ENCODE results near the gene PRDM16.

DNA sequence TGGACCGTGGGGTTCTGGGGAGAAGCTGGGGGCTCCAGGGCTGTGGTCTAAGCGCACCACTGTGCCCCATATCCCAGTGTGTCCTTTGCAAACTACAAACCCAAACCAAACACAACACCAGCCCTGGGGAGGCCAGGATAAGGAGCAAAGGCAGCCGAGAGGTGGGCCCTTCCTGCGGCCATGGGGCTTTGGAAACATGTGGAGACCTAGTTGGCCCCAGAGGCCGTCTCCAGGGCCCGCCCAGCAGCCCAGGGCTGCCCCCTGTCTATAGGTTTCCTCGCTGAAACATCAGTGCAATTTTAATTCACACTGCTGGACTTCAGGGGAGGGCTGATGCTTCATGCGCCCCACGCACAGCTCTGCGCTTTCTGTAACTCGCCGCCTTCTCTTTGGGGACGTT lies 61.3 kb downstream of the PRDM16 start:
- TF ChIP-seq, protein P1, sequence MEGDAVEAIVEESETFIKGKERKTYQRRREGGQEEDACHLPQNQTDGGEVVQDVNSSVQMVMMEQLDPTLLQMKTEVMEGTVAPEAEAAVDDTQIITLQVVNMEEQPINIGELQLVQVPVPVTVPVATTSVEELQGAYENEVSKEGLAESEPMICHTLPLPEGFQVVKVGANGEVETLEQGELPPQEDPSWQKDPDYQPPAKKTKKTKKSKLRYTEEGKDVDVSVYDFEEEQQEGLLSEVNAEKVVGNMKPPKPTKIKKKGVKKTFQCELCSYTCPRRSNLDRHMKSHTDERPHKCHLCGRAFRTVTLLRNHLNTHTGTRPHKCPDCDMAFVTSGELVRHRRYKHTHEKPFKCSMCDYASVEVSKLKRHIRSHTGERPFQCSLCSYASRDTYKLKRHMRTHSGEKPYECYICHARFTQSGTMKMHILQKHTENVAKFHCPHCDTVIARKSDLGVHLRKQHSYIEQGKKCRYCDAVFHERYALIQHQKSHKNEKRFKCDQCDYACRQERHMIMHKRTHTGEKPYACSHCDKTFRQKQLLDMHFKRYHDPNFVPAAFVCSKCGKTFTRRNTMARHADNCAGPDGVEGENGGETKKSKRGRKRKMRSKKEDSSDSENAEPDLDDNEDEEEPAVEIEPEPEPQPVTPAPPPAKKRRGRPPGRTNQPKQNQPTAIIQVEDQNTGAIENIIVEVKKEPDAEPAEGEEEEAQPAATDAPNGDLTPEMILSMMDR (IDR thresholded peaks at IDR 0.05; ENCODE audit: low read depth, low read length, missing input control), result no peak
- TF ChIP-seq, protein P2, sequence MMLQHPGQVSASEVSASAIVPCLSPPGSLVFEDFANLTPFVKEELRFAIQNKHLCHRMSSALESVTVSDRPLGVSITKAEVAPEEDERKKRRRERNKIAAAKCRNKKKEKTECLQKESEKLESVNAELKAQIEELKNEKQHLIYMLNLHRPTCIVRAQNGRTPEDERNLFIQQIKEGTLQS (IDR thresholded peaks at IDR 0.05), result no peak
- TF ChIP-seq YY1 (IDR thresholded peaks at IDR 0.05) (no peak), RAD21 (IDR thresholded peaks at IDR 0.05) (no peak), TAF1 (conservative IDR thresholded peaks at IDR 0.05) (no peak), SP1 (IDR thresholded peaks at IDR 0.05) (no peak), JUND (IDR thresholded peaks at IDR 0.05) (no peak), EGR1 (IDR thresholded peaks at IDR 0.05; ENCODE audit: low read depth in 2 of 2) (no peak), RXRA (IDR thresholded peaks at IDR 0.05) (no peak), FOXA1 (IDR thresholded peaks at IDR 0.05) (no peak)
- TF ChIP-seq, protein P3, sequence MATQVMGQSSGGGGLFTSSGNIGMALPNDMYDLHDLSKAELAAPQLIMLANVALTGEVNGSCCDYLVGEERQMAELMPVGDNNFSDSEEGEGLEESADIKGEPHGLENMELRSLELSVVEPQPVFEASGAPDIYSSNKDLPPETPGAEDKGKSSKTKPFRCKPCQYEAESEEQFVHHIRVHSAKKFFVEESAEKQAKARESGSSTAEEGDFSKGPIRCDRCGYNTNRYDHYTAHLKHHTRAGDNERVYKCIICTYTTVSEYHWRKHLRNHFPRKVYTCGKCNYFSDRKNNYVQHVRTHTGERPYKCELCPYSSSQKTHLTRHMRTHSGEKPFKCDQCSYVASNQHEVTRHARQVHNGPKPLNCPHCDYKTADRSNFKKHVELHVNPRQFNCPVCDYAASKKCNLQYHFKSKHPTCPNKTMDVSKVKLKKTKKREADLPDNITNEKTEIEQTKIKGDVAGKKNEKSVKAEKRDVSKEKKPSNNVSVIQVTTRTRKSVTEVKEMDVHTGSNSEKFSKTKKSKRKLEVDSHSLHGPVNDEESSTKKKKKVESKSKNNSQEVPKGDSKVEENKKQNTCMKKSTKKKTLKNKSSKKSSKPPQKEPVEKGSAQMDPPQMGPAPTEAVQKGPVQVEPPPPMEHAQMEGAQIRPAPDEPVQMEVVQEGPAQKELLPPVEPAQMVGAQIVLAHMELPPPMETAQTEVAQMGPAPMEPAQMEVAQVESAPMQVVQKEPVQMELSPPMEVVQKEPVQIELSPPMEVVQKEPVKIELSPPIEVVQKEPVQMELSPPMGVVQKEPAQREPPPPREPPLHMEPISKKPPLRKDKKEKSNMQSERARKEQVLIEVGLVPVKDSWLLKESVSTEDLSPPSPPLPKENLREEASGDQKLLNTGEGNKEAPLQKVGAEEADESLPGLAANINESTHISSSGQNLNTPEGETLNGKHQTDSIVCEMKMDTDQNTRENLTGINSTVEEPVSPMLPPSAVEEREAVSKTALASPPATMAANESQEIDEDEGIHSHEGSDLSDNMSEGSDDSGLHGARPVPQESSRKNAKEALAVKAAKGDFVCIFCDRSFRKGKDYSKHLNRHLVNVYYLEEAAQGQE (IDR thresholded peaks at IDR 0.05), result no peak
- TF ChIP-seq, protein P4, sequence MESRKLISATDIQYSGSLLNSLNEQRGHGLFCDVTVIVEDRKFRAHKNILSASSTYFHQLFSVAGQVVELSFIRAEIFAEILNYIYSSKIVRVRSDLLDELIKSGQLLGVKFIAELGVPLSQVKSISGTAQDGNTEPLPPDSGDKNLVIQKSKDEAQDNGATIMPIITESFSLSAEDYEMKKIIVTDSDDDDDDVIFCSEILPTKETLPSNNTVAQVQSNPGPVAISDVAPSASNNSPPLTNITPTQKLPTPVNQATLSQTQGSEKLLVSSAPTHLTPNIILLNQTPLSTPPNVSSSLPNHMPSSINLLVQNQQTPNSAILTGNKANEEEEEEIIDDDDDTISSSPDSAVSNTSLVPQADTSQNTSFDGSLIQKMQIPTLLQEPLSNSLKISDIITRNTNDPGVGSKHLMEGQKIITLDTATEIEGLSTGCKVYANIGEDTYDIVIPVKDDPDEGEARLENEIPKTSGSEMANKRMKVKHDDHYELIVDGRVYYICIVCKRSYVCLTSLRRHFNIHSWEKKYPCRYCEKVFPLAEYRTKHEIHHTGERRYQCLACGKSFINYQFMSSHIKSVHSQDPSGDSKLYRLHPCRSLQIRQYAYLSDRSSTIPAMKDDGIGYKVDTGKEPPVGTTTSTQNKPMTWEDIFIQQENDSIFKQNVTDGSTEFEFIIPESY (IDR thresholded peaks at IDR 0.05), result no peak
- TF ChIP-seq, protein P5, sequence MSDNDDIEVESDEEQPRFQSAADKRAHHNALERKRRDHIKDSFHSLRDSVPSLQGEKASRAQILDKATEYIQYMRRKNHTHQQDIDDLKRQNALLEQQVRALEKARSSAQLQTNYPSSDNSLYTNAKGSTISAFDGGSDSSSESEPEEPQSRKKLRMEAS (IDR thresholded peaks at IDR 0.05), result no peak
